GM04504 (cell line): ENCODE measurements around the gene BPGM.
"Not testable (repeated sequence)": the region's sequence is repeated elsewhere in the genome, so short reads cannot be mapped to it uniquely, and the experiment has no call there.

Experiments used
- DNase-seq: peaks from one replicate; pipeline ENCODE4 v3.0.0-alpha.2; 2012; ENCODE audit warnings: low read depth

The BPGM gene

DNA sequence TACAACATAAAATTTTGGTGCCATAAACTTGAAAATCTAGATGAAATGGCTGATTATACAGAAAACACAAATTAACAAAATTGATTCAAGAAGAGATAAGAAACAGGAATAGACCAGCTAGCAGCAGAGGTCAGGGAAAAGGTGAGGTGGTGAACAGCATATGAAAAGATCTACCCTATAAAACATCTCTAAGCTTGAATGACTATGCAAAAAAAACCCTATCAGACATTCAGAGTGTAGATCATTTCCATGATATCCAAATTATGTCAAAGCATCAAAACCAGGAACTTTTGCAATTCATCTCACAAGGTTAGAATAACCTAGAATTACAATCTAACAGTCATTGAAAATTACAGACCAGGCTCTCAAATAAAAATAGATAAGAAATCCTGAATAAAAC is 14.6 kb upstream of the BPGM start:
- no peak for DNase-seq

GRCh38 chr7:134632937-134633540 is 13.6 kb upstream of the BPGM start:
- peak; percentile 19 for DNase-seq

GRCh38 chr7:134636008-134636449 is 10.6 kb upstream of the BPGM start:
- DNase-seq = no peak

DNA sequence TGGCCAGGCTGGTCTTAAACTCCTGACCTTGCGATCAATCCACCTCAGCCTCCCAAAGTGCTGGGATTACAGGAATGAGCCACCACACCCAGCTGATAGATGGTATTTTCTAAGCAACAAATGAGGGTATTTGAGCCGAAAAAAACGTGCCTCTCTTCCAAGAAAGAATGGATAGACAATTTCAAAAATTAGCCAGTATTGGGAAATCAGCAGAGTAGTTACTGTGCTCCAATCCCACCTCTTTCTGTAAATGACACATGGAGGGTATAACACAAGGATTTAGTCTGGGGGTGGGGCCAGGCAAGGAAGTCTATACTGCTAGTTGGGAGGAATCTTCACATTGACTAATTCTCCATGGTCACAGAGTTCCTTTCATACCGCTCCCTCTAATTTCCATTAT is 9.2 kb upstream of the BPGM start:
- no peak for DNase-seq

GRCh38 chr7:134637934-134638719 is 8.5 kb upstream of the BPGM start:
- no peak for DNase-seq

- no peak for DNase-seq
Observed at GRCh38 chr7:134639061-134639460, 7.6 kb upstream of the BPGM start.

DNA sequence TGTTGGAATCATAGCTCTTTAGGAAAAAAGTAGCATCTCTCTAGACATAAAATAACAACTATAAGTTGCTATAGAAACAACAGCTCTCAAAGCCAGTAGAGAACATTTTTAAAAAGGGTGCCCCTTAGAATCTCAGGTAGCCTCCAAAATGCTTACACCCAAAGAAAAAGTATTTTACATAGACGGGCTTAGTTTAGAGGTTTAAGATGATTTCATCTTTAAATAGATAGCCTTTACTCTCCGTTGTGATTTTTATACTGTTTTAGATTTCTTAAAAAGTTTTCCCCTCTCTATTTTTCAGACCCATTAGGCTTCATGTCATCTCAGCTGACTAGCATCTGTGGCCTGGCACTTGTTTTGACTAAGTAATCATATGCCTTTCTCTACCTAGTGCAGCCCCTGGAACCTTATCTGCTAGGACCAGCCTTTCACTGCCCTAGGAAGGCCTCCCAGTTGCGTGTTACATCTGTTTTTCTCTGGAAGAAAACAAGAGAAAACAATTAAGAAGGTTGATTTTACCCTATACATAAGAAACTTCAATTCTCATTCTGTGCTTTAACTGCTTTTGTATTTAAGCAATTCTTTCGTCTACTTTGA is 6.9 kb upstream of the BPGM start:
- no peak for DNase-seq

DNA sequence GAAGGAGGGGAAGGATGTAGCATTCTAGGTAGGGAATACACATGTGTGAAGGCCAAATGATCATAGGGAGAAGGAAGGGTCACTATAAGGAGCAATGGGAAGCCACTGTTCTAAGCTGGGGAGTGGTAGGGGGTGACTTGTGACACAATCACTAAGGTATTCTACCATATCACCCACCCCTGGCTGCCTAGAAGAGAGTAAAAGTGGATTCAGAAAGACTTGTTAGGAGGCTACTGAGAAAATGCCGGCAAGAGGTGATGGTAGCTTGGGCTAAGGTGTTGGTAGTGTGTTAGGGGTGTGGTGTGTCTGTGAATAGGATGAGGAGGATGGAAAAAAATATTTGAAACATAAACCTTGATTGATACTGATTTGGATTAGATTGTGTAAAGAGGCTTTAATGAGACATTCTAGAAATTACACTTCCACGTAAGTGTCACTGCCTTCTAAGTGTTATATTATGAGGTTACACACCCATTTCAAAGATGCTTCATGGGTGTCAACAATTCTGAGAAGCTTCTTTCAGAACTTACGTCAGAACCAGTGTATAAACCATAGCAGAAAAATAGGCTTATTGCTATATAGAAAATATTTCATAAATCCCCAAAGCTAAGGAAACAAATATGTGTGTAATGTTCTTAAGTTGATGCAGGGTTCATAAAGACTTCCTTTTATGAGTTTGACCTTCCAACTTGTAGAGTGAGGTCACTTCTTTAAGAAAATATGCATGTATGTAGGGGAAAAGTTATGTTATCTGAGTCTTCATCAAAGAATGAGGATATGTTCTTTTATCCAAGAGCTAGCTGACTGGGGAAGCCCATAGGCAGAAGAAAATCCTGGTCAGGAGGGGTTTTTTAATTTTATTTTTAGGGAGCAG is 5.6 kb upstream of the BPGM start:
- DNase-seq = no peak

DNA sequence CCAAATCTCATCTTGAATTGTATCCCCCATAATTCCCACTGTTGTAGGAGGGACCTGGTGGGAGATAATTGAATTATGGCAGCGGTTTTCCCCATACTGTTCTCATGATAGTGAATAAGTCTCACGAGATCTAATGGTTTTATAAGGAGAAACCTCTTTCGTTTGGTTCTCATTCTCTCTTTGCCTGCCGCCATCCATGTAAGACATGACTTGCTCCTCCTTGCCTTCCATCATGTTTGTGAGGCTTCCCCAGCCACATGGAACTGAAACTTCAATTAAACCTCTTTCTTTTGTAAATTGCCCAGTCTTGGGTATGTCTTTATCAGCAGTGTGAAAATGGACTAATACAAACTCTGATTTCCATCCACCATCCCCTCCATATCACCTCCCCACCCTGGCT is 4.7 kb upstream of the BPGM start:
- not testable (repeated sequence) for DNase-seq

GRCh38 chr7:134643131-134643530 is 3.5 kb upstream of the BPGM start:
- no peak for DNase-seq

DNA sequence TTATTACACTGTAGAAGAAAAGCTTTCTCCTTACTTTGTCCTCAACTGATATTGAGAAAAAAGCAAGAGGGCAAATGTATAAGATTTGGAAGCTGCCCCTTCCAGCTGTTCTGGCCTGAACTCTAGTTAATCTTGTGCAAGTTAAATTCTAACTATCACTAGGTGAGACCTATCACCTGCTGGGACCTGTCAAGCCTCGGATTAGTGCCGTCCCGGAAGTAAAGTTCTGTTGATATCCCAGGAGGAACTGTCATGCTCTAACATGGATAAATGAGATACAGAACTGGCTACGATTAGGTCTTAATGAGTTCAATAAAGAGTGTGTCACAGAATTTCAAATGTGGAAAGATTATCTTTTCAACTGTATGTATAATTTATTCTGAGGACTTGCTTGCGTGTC is 1.2 kb upstream of the BPGM start:
- no peak for DNase-seq

DNA sequence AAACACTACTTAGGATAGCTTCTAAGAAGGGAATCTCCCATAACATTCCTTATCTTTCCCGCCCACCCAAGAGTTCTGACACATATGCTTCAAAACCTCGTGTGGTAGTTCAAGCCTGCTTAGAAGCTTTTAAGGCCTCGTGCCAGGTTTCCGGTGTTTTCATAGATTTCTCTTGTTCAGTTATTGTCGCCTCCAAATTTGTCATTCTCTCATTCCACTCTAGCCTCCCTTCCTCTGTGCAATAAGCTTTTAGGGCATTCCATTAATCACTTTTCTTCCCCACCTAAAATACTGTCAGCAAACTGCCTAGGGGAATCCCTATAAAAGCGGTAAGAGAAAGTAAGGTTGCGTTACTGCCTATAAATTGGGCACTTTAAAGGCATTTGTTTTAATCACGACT is 718 bp upstream of the BPGM start:
- peak; percentile 13 for DNase-seq

DNA sequence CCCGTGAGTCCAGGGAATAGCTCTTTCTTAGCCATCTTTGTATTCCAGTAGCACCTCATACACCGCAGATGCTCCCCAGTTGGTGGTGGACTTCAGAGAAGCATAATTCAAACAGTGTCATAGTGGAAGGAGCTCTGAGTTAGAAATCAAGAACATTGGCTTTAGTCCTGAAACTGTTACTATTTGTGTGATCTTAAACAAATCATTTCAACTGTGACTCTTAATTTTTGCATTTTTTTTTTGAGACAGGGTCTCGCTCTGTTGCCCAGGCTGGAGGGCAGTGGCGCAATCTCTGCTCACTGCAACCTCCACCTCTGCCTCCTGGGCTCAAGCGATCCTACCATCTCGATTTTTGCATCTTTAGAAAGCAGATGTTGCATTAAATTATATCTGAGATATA is 1.8 kb downstream of the BPGM start:
- no peak for DNase-seq

DNA sequence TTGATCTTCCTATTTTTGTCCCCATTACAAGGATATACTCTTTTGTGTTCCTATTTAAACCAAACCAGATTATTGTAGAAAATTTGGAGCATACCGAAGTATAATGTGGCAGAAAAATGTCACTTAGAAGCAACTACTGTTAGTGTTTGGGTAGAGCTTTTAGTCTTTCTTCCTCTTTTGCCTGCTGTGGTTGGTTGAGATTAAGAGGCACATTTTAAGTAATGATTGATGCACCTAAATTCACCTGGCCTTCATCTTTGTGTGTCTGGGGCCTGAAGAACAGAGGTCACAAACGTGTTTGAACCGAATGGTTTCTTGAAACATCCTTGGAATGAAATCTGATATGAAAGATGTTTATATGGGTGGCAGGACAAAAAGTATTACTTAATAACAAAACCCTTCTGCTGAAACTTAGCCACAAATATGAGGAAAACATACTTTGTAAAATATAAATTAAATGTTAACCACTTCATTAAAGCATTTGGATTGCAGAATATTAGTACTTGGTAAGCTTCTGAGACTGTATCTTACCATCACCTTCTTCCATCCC is 2.6 kb downstream of the BPGM start:
- no peak for DNase-seq

GRCh38 chr7:134651991-134652390 is 5.3 kb downstream of the BPGM start:
- DNase-seq = no peak

DNA sequence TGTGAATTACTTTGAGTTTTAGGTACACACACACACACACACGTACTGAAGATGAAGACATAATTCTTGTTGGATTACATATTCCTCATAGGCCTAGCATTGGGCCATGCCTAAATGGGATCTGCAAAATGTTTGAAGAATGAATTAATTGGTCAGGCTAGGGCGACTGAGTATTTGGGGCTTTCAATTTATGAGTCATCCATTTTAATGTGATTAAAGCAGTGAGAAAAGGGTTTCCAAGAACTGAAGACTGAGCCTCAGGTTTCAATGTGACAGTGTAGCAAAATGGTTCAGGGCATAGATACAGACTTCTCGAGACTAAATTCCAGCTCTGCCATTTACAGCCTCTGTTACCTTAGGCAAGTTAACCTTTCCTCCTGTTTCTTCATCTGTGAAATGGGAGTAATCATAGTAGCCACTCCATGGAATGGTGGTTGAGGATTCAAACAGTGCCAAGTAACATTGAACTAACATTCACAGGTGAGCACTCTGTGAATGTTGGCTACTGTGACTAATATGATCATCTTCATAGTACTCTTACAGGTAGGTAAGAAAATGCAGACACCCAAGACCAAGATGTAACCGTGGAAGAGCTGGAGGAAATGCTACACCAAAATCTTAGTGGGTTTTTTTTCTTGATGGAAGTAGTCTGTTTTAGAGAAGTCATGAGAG is 7.6 kb downstream of the BPGM start:
- no peak for DNase-seq

GRCh38 chr7:134657526-134657925 is 10.9 kb downstream of the BPGM start:
- DNase-seq = no peak

DNA sequence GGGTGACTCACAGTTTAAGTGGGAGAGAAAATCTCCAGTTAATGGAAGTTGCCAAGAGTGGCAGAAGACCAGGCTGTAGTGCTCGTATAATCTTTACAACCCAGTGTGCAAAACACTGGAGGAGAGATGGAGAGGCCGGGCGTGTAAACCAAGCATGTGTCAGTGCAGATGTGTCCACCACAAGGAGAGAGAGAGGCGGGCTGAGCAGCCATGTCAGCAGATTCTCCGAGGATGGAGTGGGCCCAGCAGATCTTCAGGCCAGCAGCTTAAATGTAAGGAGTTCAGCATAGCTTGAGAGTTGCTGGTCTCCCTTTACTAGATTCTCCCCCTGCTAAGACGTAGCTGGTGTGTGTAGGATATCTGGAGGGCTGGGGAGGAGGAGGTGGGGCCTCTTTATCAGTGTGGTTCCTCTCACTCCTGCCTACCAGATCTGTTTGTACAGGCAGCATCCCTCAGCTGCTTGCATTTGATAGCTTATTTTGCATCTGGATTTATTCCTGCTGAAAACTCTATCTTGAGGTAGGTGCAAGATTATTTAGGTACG is 13.7 kb downstream of the BPGM start:
- DNase-seq = no peak

DNA sequence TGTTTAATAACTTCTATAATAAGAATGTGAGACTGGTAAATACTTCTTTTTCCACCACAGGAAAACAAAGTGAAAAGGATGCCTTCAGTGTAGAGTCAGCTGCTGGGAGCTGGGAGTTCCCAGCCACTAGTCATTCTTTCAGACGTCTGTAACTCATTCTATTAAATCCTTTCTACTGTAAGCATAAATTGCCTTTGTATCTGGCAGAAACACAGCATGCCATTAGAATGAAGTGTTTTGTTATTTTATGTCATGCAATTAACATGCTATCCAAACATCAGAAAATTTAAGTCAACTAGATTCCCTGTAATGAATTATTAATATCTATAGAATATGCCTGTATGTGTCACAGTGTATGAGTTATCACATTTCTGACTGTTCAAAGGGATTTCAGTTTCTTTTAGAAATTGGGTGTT is 14.3 kb downstream of the BPGM start:
- no peak for DNase-seq

GRCh38 chr7:134662166-134662870 is 15.7 kb downstream of the BPGM start:
- DNase-seq = no peak

DNA sequence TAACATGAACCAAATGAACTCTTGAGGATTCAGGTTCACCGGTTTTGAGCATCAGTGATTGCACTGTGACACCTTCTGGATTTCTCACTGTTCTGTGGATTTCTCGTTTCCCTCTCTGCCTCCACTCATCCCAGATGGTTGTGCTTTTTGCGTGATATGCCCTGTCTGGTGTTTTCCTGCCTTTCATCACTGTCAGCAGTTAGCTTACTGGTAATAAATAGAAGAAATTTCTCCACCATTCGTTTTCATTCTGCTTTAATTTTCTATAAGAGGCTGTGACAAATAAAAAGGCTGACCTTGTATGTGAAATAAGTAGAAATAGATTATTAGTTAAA is 16.2 kb downstream of the BPGM start:
- DNase-seq = no peak
